Activated naive CD8-positive, alpha-beta T cell treated with anti-CD3 and anti-CD28 coated beads for 36 hours (primary cell): ENCODE results near the gene CDH23. TPM values are rescaled to one million over a fixed set of nuclear protein-coding genes. Genes with fewer than 3 reads are reported as not detected.

Experiments used
- DNase-seq: peaks from one replicate; pipeline ENCODE4 v3.0.0; 2021
- H3K27ac Mint-ChIP-seq: one replicate; pipeline ENCODE4 v1.8.0; 2022; ENCODE audit warnings: mild to moderate bottlenecking, moderate library complexity, mixed read lengths
- H3K27me3 Mint-ChIP-seq: one replicate; pipeline ENCODE4 v1.8.0; 2022; ENCODE audit warnings: mild to moderate bottlenecking, mixed read lengths
- H3K36me3 Mint-ChIP-seq: one replicate; pipeline ENCODE4 v1.8.0; 2021; ENCODE audit warnings: mild to moderate bottlenecking, mixed read lengths
- H3K4me1 Mint-ChIP-seq: one replicate; pipeline ENCODE4 v1.8.0; 2021; ENCODE audit warnings: mixed read lengths
- H3K4me3 Mint-ChIP-seq: one replicate; pipeline ENCODE4 v1.8.0; 2022; ENCODE audit warnings: mild to moderate bottlenecking, moderate library complexity, mixed read lengths
- H3K9me3 Mint-ChIP-seq: one replicate; pipeline ENCODE4 v1.8.0; 2022; ENCODE audit warnings: mixed read lengths
- total RNA-seq, 2 experiments: library from RNA; stranded (reverse); gene quantifications; one replicate each; pipeline ENCODE4 v1.2.3, GENCODE V29; 2021

Gene CDH23
- total RNA-seq, 2 experiments from 2014 or later, result 1.4 TPM

- no peaks in the 10 kb centered on the region for H3K9me3 Mint-ChIP-seq
- no peak overlapping the region for H3K4me3 Mint-ChIP-seq
- no peaks in the 10 kb centered on the region for H3K27me3 Mint-ChIP-seq
- no peaks in the 10 kb centered on the region for H3K4me1 Mint-ChIP-seq
- no peak for DNase-seq
- H3K36me3 Mint-ChIP-seq, result no peaks in the 10 kb centered on the region
- H3K27ac Mint-ChIP-seq, result no peak overlapping the region
Measured at GRCh38 chr10:71497763-71498326, 101.1 kb downstream of the CDH23 start.

- no peak for DNase-seq
- no peaks in the 10 kb centered on the region for H3K36me3 Mint-ChIP-seq
- no peak overlapping the region for H3K4me3 Mint-ChIP-seq
- H3K4me1 Mint-ChIP-seq, result no peaks in the 10 kb centered on the region
- no peaks in the 10 kb centered on the region for H3K9me3 Mint-ChIP-seq
- H3K27me3 Mint-ChIP-seq, result no peaks in the 10 kb centered on the region
- H3K27ac Mint-ChIP-seq, result no peak overlapping the region
Measured at GRCh38 chr10:71501402-71501801, 104.7 kb downstream of the CDH23 start.

GRCh38 chr10:71502190-71502589 lies 105.5 kb downstream of the CDH23 start:
- H3K4me3 Mint-ChIP-seq, result no peak overlapping the region
- H3K36me3 Mint-ChIP-seq, result no peaks in the 10 kb centered on the region
- H3K4me1 Mint-ChIP-seq, result no peaks in the 10 kb centered on the region
- no peaks in the 10 kb centered on the region for H3K27me3 Mint-ChIP-seq
- no peak overlapping the region for H3K27ac Mint-ChIP-seq
- no peak for DNase-seq
- no peaks in the 10 kb centered on the region for H3K9me3 Mint-ChIP-seq

GRCh38 chr10:71502851-71503250 lies 106.1 kb downstream of the CDH23 start:
- Mint-ChIP-seq H3K27ac (no peak overlapping the region), H3K36me3 (no peaks in the 10 kb centered on the region), H3K9me3 (no peaks in the 10 kb centered on the region), H3K27me3 (no peaks in the 10 kb centered on the region), H3K4me3 (no peak overlapping the region), H3K4me1 (no peaks in the 10 kb centered on the region)
- no peak for DNase-seq

GRCh38 chr10:71504168-71504567 lies 107.4 kb downstream of the CDH23 start:
- Mint-ChIP-seq H3K4me3 (no peak overlapping the region), H3K36me3 (no peaks in the 10 kb centered on the region), H3K4me1 (no peaks in the 10 kb centered on the region), H3K9me3 (no peaks in the 10 kb centered on the region), H3K27me3 (no peaks in the 10 kb centered on the region), H3K27ac (no peak overlapping the region)
- DNase-seq, result no peak

- Mint-ChIP-seq H3K27ac (no peak overlapping the region), H3K4me1 (no peaks in the 10 kb centered on the region), H3K4me3 (no peak overlapping the region), H3K9me3 (no peaks in the 10 kb centered on the region), H3K36me3 (no peaks in the 10 kb centered on the region), H3K27me3 (no peaks in the 10 kb centered on the region)
- DNase-seq, result no peak
Measured at GRCh38 chr10:71504570-71504969, 107.8 kb downstream of the CDH23 start.

GRCh38 chr10:71505862-71506261 lies 109.1 kb downstream of the CDH23 start:
- Mint-ChIP-seq H3K27ac (no peak overlapping the region), H3K9me3 (no peaks in the 10 kb centered on the region), H3K4me1 (no peaks in the 10 kb centered on the region), H3K27me3 (no peaks in the 10 kb centered on the region), H3K36me3 (no peaks in the 10 kb centered on the region), H3K4me3 (no peak overlapping the region)
- no peak for DNase-seq

GRCh38 chr10:71509444-71509843 lies 112.7 kb downstream of the CDH23 start:
- no peak for DNase-seq
- Mint-ChIP-seq H3K4me3 (no peak overlapping the region), H3K36me3 (no peaks in the 10 kb centered on the region), H3K9me3 (no peaks in the 10 kb centered on the region), H3K27me3 (no peaks in the 10 kb centered on the region), H3K4me1 (no peaks in the 10 kb centered on the region), H3K27ac (no peak overlapping the region)

GRCh38 chr10:71511206-71511605 lies 114.5 kb downstream of the CDH23 start:
- H3K4me1 Mint-ChIP-seq, result no peaks in the 10 kb centered on the region

GRCh38 chr10:71512312-71512711 lies 115.6 kb downstream of the CDH23 start:
- Mint-ChIP-seq H3K27ac (no peak overlapping the region), H3K9me3 (no peaks in the 10 kb centered on the region), H3K36me3 (no peaks in the 10 kb centered on the region), H3K4me3 (no peak overlapping the region), H3K27me3 (no peaks in the 10 kb centered on the region), H3K4me1 (no peaks in the 10 kb centered on the region)
- no peak for DNase-seq

More at GRCh38 chr10:71511206-71511605, 114.5 kb downstream of the CDH23 start:
- H3K4me3 Mint-ChIP-seq, result no peak overlapping the region
- H3K27me3 Mint-ChIP-seq, result no peaks in the 10 kb centered on the region
- H3K36me3 Mint-ChIP-seq, result no peaks in the 10 kb centered on the region
- H3K27ac Mint-ChIP-seq, result no peak overlapping the region
- no peaks in the 10 kb centered on the region for H3K9me3 Mint-ChIP-seq
- no peak for DNase-seq

- no peaks in the 10 kb centered on the region for H3K4me1 Mint-ChIP-seq
- no peaks in the 10 kb centered on the region for H3K27me3 Mint-ChIP-seq
- no peak for DNase-seq
- no peak overlapping the region for H3K27ac Mint-ChIP-seq
- H3K4me3 Mint-ChIP-seq, result no peak overlapping the region
- H3K36me3 Mint-ChIP-seq, result no peaks in the 10 kb centered on the region
- H3K9me3 Mint-ChIP-seq, result no peaks in the 10 kb centered on the region
Measured at GRCh38 chr10:71512761-71513539, 116.2 kb downstream of the CDH23 start.

- Mint-ChIP-seq H3K27ac (no peak overlapping the region), H3K9me3 (no peaks in the 10 kb centered on the region), H3K4me1 (no peaks in the 10 kb centered on the region), H3K4me3 (no peak overlapping the region), H3K27me3 (no peaks in the 10 kb centered on the region), H3K36me3 (no peaks in the 10 kb centered on the region)
- DNase-seq, result no peak
Measured at GRCh38 chr10:71513540-71513853, 116.8 kb downstream of the CDH23 start.

- DNase-seq, result no peak
- Mint-ChIP-seq H3K4me1 (no peaks in the 10 kb centered on the region), H3K9me3 (no peaks in the 10 kb centered on the region), H3K36me3 (no peaks in the 10 kb centered on the region), H3K27ac (no peak overlapping the region), H3K27me3 (no peaks in the 10 kb centered on the region), H3K4me3 (no peak overlapping the region)
Measured at GRCh38 chr10:71513936-71514335, 117.2 kb downstream of the CDH23 start.

GRCh38 chr10:71515531-71516172 lies 118.9 kb downstream of the CDH23 start:
- H3K27ac Mint-ChIP-seq, result no peak overlapping the region
- H3K27me3 Mint-ChIP-seq, result no peaks in the 10 kb centered on the region
- no peak overlapping the region for H3K4me3 Mint-ChIP-seq
- no peaks in the 10 kb centered on the region for H3K9me3 Mint-ChIP-seq
- no peak for DNase-seq
- no peaks in the 10 kb centered on the region for H3K36me3 Mint-ChIP-seq
- H3K4me1 Mint-ChIP-seq, result no peaks in the 10 kb centered on the region

- Mint-ChIP-seq H3K4me1 (no peaks in the 10 kb centered on the region), H3K27ac (no peak overlapping the region), H3K9me3 (no peaks in the 10 kb centered on the region), H3K36me3 (no peaks in the 10 kb centered on the region), H3K4me3 (no peak overlapping the region), H3K27me3 (peaks cover 6% of the 10 kb centered on the region)
- no peak for DNase-seq
Measured at GRCh38 chr10:71516890-71517289, 120.2 kb downstream of the CDH23 start.
